ENCODE results near the gene SPG7. TPM values are rescaled to one million over a fixed set of nuclear protein-coding genes. Genes with fewer than 3 reads are reported as not detected.

Gene SPG7
- total RNA-seq, 1 experiment from 2014 or later, result 119 TPM

DNA sequence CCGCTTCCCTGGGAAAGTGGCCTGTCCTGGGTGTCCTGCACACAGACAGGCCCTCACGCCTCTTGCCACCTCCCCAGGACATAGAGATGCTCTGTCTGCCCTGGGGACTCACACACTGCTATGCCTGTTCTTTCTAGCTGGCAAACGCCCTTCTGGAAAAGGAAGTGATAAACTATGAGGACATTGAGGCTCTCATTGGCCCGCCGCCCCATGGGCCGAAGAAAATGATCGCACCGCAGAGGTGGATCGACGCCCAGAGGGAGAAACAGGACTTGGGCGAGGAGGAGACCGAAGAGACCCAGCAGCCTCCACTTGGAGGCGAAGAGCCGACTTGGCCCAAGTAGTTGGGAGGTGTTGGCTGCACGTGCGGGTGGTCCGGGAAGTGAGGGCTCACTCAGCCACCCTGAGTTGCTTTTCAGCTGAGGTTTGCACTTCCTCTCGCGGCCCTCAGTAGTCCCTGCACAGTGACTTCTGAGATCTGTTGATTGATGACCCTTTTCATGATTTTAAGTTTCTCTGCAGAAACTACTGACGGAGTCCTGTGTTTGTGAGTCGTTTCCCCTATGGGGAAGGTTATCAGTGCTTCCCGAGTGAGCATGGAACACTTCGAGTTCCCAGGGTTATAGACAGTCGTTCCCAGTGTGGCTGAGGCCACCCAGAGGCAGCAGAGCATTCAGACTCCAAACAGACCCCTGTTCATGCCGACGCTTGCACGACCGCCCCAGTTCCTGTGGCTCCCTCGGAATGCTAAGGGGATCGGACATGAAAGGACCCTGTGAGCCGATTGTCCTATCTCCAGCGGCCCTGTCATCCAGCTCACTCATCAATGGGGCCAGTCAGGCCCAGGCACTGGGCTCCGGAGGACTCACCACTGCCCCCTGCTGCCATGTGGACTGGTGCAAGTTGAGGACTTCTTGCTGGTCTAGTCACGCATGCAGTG, 48.8 kb downstream of the SPG7 start:
- H3K4me2 ChIP-seq (ENCODE audit: insufficient read depth, insufficient read length, low read length), result no peak overlapping the region
- H4K91ac ChIP-seq (ENCODE audit: insufficient read length, low read depth, low read length), result no peak overlapping the region
- peaks cover 8% of the 10 kb centered on the region; the same call in 1 of the 2 replicates for H3K79me2 ChIP-seq (ENCODE audit: insufficient read depth, low read length)
- H3K4ac ChIP-seq (ENCODE audit: low read depth, low read length), result no peak overlapping the region
- Mint-ChIP-seq H3K27me3 (ENCODE audit: low read depth) (no peaks in the 10 kb centered on the region; the same call in 1 of the 2 replicates), H3K9me3 (no peaks in the 10 kb centered on the region; a peak in 1 of 5 replicates), H3K27ac (peak overlapping the region; percentile 72 to 95 (median 77); a peak in 5 of 7 replicates), H3K4me1 (peaks cover 7 to 11% of the 10 kb centered on the region in 2 experiments), H3K4me3 (peak overlapping the region in 1 of 2 experiments; percentile 50; a peak in 2 of 5 replicates), H3K36me3 (ENCODE audit: insufficient read depth in 1 of 3, low read depth in 3 of 3) (peaks cover 17 to 58% (median 53%) of the 10 kb centered on the region in 3 experiments)
- no peak overlapping the region for H2BK20ac ChIP-seq (ENCODE audit: low read depth, low read length, poor library complexity, severe bottlenecking)
- H3T11ph ChIP-seq (ENCODE audit: low read length), result no peak overlapping the region
- H3K23ac ChIP-seq (ENCODE audit: insufficient read length, low read depth, low read length), result no peak overlapping the region
- H3K9ac ChIP-seq (ENCODE audit: extremely low read depth, insufficient read length, low read length), result no peak overlapping the region
- H3K23me2 ChIP-seq (ENCODE audit: insufficient read length, low read depth, low read length, poor library complexity, severe bottlenecking), result peaks cover 9% of the 10 kb centered on the region
- H4K20me1 ChIP-seq (ENCODE audit: control insufficient read depth, insufficient read depth, insufficient read length), result peaks cover 4% of the 10 kb centered on the region
- H3K79me1 ChIP-seq (ENCODE audit: insufficient read depth, low read depth, low read length, poor library complexity, severe bottlenecking), result peaks cover under 1% of the 10 kb centered on the region
- H2BK12ac ChIP-seq (ENCODE audit: insufficient read length, low read depth, low read length), result no peak overlapping the region
- no CpG with 5 or more reads among the region's 34 CpGs for WGBS (ENCODE audit: extremely low coverage, insufficient read length, low lambda C conversion rate)
- H2BK120ac ChIP-seq (ENCODE audit: low read depth, low read length, poor library complexity, severe bottlenecking), result no peak overlapping the region
- H2AK5ac ChIP-seq (ENCODE audit: insufficient read length, low read length), result no peak overlapping the region
- H3K27me3 ChIP-seq (ENCODE audit: insufficient read depth, low read length), result no peaks in the 10 kb centered on the region
- H3K18ac ChIP-seq (ENCODE audit: insufficient read length, low read depth, low read length), result no peak overlapping the region
- DNase-seq, result peak; percentile 93
- no peak overlapping the region for H3K56ac ChIP-seq (ENCODE audit: insufficient read length, low read depth, low read length)
- H2BK5ac ChIP-seq (ENCODE audit: insufficient read length, low read length), result no peak overlapping the region
- no peak overlapping the region for H2BK15ac ChIP-seq (ENCODE audit: low read depth, low read length)
- H3K14ac ChIP-seq (ENCODE audit: insufficient read depth, low read length), result no peak overlapping the region
- H4K5ac ChIP-seq (ENCODE audit: insufficient read length, low read depth, low read length), result no peak overlapping the region
- no peaks in the 10 kb centered on the region for H3K4me1 ChIP-seq (ENCODE audit: insufficient read depth, low read length)
- no peak overlapping the region for H4K8ac ChIP-seq (replicated peaks; ENCODE audit: insufficient read length, low read depth, low read length)
- TF ChIP-seq, protein P1, sequence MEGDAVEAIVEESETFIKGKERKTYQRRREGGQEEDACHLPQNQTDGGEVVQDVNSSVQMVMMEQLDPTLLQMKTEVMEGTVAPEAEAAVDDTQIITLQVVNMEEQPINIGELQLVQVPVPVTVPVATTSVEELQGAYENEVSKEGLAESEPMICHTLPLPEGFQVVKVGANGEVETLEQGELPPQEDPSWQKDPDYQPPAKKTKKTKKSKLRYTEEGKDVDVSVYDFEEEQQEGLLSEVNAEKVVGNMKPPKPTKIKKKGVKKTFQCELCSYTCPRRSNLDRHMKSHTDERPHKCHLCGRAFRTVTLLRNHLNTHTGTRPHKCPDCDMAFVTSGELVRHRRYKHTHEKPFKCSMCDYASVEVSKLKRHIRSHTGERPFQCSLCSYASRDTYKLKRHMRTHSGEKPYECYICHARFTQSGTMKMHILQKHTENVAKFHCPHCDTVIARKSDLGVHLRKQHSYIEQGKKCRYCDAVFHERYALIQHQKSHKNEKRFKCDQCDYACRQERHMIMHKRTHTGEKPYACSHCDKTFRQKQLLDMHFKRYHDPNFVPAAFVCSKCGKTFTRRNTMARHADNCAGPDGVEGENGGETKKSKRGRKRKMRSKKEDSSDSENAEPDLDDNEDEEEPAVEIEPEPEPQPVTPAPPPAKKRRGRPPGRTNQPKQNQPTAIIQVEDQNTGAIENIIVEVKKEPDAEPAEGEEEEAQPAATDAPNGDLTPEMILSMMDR (conservative IDR thresholded peaks at IDR 0.05), result peak; percentile 82
- H3K9me3 ChIP-seq (ENCODE audit: control insufficient read depth, low read depth, low read length), result no peaks in the 10 kb centered on the region
- H2AFZ ChIP-seq (ENCODE audit: low read length), result no peak overlapping the region
- no peak overlapping the region for H3K27ac ChIP-seq (ENCODE audit: insufficient read length, low read depth, low read length)
